ENCODE data around the gene FSIP1. TPM values are rescaled to one million over a fixed set of nuclear protein-coding genes. Genes with fewer than 3 reads are reported as not detected.

The FSIP1 gene
- total and polyA plus RNA-seq, 5 donors from 2014 or later = 0.08 to 1.1 (median 0.20) TPM

- H3K4me3 ChIP-seq (ENCODE audit: low read depth, low read length) = no peak overlapping the region
- Mint-ChIP-seq H3K4me1 (no peaks in the 10 kb centered on the region), H3K4me3 (no peak overlapping the region), H3K36me3 (no peaks in the 10 kb centered on the region), H3K9me3 (peaks cover 2 to 38% (median 16%) of the 10 kb centered on the region in 7 donors), H3K27me3 (peaks cover 26% of the 10 kb centered on the region), H3K27ac (no peak overlapping the region)
- no peaks in the 10 kb centered on the region for H3K27me3 ChIP-seq (ENCODE audit: control insufficient read depth, insufficient read depth, low read length)
- DNase-seq (no peak), ATAC-seq (ENCODE audit: low read depth in 2 of 2) (no peak)
- no peaks in the 10 kb centered on the region for H3K36me3 ChIP-seq (ENCODE audit: control insufficient read depth, insufficient read depth, low read length)
- no peaks in the 10 kb centered on the region for H3K4me1 ChIP-seq (ENCODE audit: control insufficient read depth, insufficient read depth, low read length, poor library complexity, severe bottlenecking)
- H3K27ac ChIP-seq (ENCODE audit: insufficient read depth, low read length, poor library complexity, severe bottlenecking) = no peak overlapping the region
- peaks cover 18 to 32% of the 10 kb centered on the region in 2 experiments for H3K9me3 ChIP-seq (ENCODE audit: control insufficient read depth in 2 of 2, low read length in 2 of 2)
Observed at GRCh38 chr15:39610665-39611064, 172.0 kb downstream of the FSIP1 start.

- no peak overlapping the region for H3K4me3 ChIP-seq (ENCODE audit: low read depth, low read length)
- no peaks in the 10 kb centered on the region for H3K4me1 ChIP-seq (ENCODE audit: control insufficient read depth, insufficient read depth, low read length, poor library complexity, severe bottlenecking)
- H3K4me3 Mint-ChIP-seq = no peak overlapping the region
- no peaks in the 10 kb centered on the region for H3K27me3 ChIP-seq (ENCODE audit: control insufficient read depth, insufficient read depth, low read length)
- no peaks in the 10 kb centered on the region for H3K36me3 Mint-ChIP-seq
- no peak overlapping the region for H3K27ac Mint-ChIP-seq
- H3K27ac ChIP-seq (ENCODE audit: insufficient read depth, low read length, poor library complexity, severe bottlenecking) = no peak overlapping the region
- ATAC-seq (ENCODE audit: low read depth in 2 of 2) (no peak), DNase-seq (no peak)
- peaks cover 18 to 32% of the 10 kb centered on the region in 2 experiments for H3K9me3 ChIP-seq (ENCODE audit: control insufficient read depth in 2 of 2, low read length in 2 of 2)
- H3K27me3 Mint-ChIP-seq = peaks cover 24% of the 10 kb centered on the region
- H3K4me1 Mint-ChIP-seq = no peaks in the 10 kb centered on the region
- H3K36me3 ChIP-seq (ENCODE audit: control insufficient read depth, insufficient read depth, low read length) = no peaks in the 10 kb centered on the region
- H3K9me3 Mint-ChIP-seq = peaks cover 2 to 33% (median 16%) of the 10 kb centered on the region in 7 donors
Observed at GRCh38 chr15:39609166-39609916, 173.3 kb downstream of the FSIP1 start.

DNA sequence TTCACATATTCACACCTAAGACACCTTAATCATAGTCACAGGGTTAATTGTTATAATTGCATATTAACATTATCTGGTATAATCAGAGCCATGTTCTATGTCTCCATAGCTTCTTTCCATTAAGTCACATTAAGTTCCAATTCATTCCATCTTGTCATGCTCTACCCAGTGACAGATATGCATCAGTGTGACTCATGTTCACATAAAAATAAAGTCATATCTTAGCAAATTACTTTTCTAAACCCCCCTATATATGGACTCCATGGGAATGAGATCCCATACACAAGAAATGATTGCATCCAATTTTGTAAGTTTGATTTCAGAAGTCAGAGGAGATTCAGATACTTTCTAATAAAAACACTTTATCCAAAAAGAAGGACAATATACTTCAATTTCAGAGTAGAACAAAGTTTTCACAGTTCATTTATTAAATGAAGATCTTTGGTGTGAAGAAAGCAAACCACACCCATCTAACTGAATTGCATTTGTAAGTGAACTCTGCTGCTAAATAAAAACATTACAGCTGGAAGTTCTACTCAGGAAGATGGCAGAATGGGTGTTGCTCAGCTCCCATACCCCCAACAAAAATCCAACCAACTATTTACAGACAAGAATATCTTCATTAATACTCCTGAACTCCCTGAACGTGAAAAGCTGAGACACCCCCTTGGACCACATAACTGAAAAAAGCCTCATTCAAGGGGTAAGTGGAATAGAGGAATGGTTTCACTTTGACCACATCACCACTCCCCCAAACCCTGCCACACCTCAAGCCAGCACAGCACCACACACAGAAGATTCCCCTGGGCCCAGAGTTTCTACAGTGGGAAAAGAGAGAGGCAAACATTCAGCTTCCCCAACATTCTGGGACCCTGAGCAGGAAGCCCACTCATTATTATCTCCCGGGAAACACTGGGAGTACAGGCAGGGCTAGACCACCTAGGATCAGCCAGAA lies 174.2 kb downstream of the FSIP1 start:
- H3K4me1 ChIP-seq (ENCODE audit: control insufficient read depth, insufficient read depth, low read length, poor library complexity, severe bottlenecking) = no peaks in the 10 kb centered on the region
- no peak overlapping the region for H3K27ac Mint-ChIP-seq
- H3K36me3 ChIP-seq (ENCODE audit: control insufficient read depth, insufficient read depth, low read length) = no peaks in the 10 kb centered on the region
- no peak overlapping the region for H3K4me3 Mint-ChIP-seq
- H3K27ac ChIP-seq (ENCODE audit: insufficient read depth, low read length, poor library complexity, severe bottlenecking) = no peak overlapping the region
- peaks cover 18 to 30% of the 10 kb centered on the region in 2 experiments for H3K9me3 ChIP-seq (ENCODE audit: control insufficient read depth in 2 of 2, low read length in 2 of 2)
- H3K4me3 ChIP-seq (ENCODE audit: low read depth, low read length) = no peak overlapping the region
- H3K27me3 Mint-ChIP-seq = peaks cover 18% of the 10 kb centered on the region
- no peak for ATAC-seq (ENCODE audit: low read depth in 2 of 2)
- H3K4me1 Mint-ChIP-seq = no peaks in the 10 kb centered on the region
- no peak for DNase-seq
- H3K36me3 Mint-ChIP-seq = no peaks in the 10 kb centered on the region
- peaks cover 2 to 27% (median 12%) of the 10 kb centered on the region in 7 donors for H3K9me3 Mint-ChIP-seq
- no peaks in the 10 kb centered on the region for H3K27me3 ChIP-seq (ENCODE audit: control insufficient read depth, insufficient read depth, low read length)

- Histone ChIP-seq H3K36me3 (ENCODE audit: control insufficient read depth, insufficient read depth, low read length) (no peaks in the 10 kb centered on the region), H3K4me1 (ENCODE audit: control insufficient read depth, insufficient read depth, low read length, poor library complexity, severe bottlenecking) (no peaks in the 10 kb centered on the region), H3K27ac (ENCODE audit: insufficient read depth, low read length, poor library complexity, severe bottlenecking) (no peak overlapping the region), H3K4me3 (ENCODE audit: low read depth, low read length) (no peak overlapping the region), H3K27me3 (ENCODE audit: control insufficient read depth, insufficient read depth, low read length) (no peaks in the 10 kb centered on the region), H3K9me3 (ENCODE audit: control insufficient read depth in 2 of 2, low read length in 2 of 2) (peaks cover 6 to 10% of the 10 kb centered on the region in 2 experiments)
- Mint-ChIP-seq H3K4me1 (no peaks in the 10 kb centered on the region), H3K9me3 (peaks cover 0 to 6% (median 2%) of the 10 kb centered on the region in 7 donors), H3K27ac (no peak overlapping the region), H3K36me3 (no peaks in the 10 kb centered on the region), H3K27me3 (peaks cover 38% of the 10 kb centered on the region), H3K4me3 (no peak overlapping the region)
- DNase-seq = no peak
- no peak for ATAC-seq (ENCODE audit: low read depth in 2 of 2)
Observed at GRCh38 chr15:39605146-39605545, 177.5 kb downstream of the FSIP1 start.

- Histone ChIP-seq H3K27ac (ENCODE audit: insufficient read depth, low read length, poor library complexity, severe bottlenecking) (no peak overlapping the region), H3K9me3 (ENCODE audit: control insufficient read depth in 2 of 2, low read length in 2 of 2) (no peaks in the 10 kb centered on the region), H3K4me3 (ENCODE audit: low read depth, low read length) (no peak overlapping the region), H3K27me3 (ENCODE audit: control insufficient read depth, insufficient read depth, low read length) (no peaks in the 10 kb centered on the region), H3K4me1 (ENCODE audit: control insufficient read depth, insufficient read depth, low read length, poor library complexity, severe bottlenecking) (no peaks in the 10 kb centered on the region), H3K36me3 (ENCODE audit: control insufficient read depth, insufficient read depth, low read length) (no peaks in the 10 kb centered on the region)
- no peak overlapping the region for H3K4me3 Mint-ChIP-seq
- H3K4me1 Mint-ChIP-seq = no peaks in the 10 kb centered on the region
- peaks cover 30% of the 10 kb centered on the region for H3K27me3 Mint-ChIP-seq
- H3K27ac Mint-ChIP-seq = no peak overlapping the region
- no peaks in the 10 kb centered on the region for H3K36me3 Mint-ChIP-seq
- ATAC-seq (ENCODE audit: low read depth in 2 of 2) = no peak
- H3K9me3 Mint-ChIP-seq = peaks cover 0 to 3% (median 0%) of the 10 kb centered on the region in 7 donors
- DNase-seq = no peak
Observed at GRCh38 chr15:39602143-39602542, 180.5 kb downstream of the FSIP1 start.

DNA sequence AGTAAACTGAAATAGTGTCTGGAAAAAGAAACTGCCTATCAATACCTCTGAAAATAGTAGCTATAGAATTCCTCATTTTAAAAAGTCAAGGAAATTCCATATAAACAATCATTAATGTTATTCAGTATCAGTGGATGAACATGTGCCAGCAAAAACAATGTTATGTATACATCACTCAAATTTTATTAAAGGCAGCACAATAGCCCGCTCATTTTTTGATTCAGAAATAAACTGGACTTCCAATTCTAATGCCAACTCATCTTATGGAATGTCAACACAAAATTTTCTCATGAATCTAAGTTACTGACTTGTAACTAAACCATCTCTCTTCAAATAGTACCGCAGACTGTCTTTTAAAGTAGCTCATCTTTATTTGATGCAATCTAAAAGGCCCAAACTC lies 182.8 kb downstream of the FSIP1 start:
- Histone ChIP-seq H3K4me1 (ENCODE audit: control insufficient read depth, insufficient read depth, low read length, poor library complexity, severe bottlenecking) (no peaks in the 10 kb centered on the region), H3K4me3 (ENCODE audit: low read depth, low read length) (no peak overlapping the region), H3K36me3 (ENCODE audit: control insufficient read depth, insufficient read depth, low read length) (no peaks in the 10 kb centered on the region), H3K9me3 (ENCODE audit: control insufficient read depth in 2 of 2, low read length in 2 of 2) (no peaks in the 10 kb centered on the region), H3K27me3 (ENCODE audit: control insufficient read depth, insufficient read depth, low read length) (no peaks in the 10 kb centered on the region), H3K27ac (ENCODE audit: insufficient read depth, low read length, poor library complexity, severe bottlenecking) (no peak overlapping the region)
- ATAC-seq (ENCODE audit: low read depth in 2 of 2) = no peak
- Mint-ChIP-seq H3K27me3 (peaks cover 20% of the 10 kb centered on the region), H3K4me1 (no peaks in the 10 kb centered on the region), H3K9me3 (peaks cover 0 to 2% (median 0%) of the 10 kb centered on the region in 7 donors), H3K4me3 (no peak overlapping the region), H3K36me3 (no peaks in the 10 kb centered on the region), H3K27ac (no peak overlapping the region)
- no peak for DNase-seq

- Mint-ChIP-seq H3K9me3 (peaks cover 0 to 2% (median 0%) of the 10 kb centered on the region in 7 donors), H3K4me3 (no peak overlapping the region), H3K27ac (no peak overlapping the region), H3K27me3 (peaks cover 21% of the 10 kb centered on the region), H3K36me3 (no peaks in the 10 kb centered on the region), H3K4me1 (peaks cover 0 to 2% (median under 1%) of the 10 kb centered on the region in 4 donors)
- H3K27ac ChIP-seq (ENCODE audit: insufficient read depth, low read length, poor library complexity, severe bottlenecking) = no peak overlapping the region
- no peak for DNase-seq
- H3K36me3 ChIP-seq (ENCODE audit: control insufficient read depth, insufficient read depth, low read length) = no peaks in the 10 kb centered on the region
- H3K27me3 ChIP-seq (ENCODE audit: control insufficient read depth, insufficient read depth, low read length) = no peaks in the 10 kb centered on the region
- no peak for ATAC-seq (ENCODE audit: low read depth in 2 of 2)
- no peaks in the 10 kb centered on the region for H3K9me3 ChIP-seq (ENCODE audit: control insufficient read depth in 2 of 2, low read length in 2 of 2)
- no peak overlapping the region for H3K4me3 ChIP-seq (ENCODE audit: low read depth, low read length)
- H3K4me1 ChIP-seq (ENCODE audit: control insufficient read depth, insufficient read depth, low read length, poor library complexity, severe bottlenecking) = no peaks in the 10 kb centered on the region
Observed at GRCh38 chr15:39598958-39599845, 183.4 kb downstream of the FSIP1 start.
